GM21381 (cell line): ENCODE results near the gene KIF17.

Source experiments
- ATAC-seq: cut with Tn5 transposase; IDR thresholded peaks from one replicate; pipeline ENCODE4 v1.9.1; 2021; ENCODE audit warnings: mild to moderate bottlenecking, moderate library complexity; ENCODE audit not compliant: unreplicated experiment

Gene KIF17

GRCh38 chr1:20712215-20712577 is 5.6 kb downstream of the KIF17 start:
- ATAC-seq: no peak

DNA sequence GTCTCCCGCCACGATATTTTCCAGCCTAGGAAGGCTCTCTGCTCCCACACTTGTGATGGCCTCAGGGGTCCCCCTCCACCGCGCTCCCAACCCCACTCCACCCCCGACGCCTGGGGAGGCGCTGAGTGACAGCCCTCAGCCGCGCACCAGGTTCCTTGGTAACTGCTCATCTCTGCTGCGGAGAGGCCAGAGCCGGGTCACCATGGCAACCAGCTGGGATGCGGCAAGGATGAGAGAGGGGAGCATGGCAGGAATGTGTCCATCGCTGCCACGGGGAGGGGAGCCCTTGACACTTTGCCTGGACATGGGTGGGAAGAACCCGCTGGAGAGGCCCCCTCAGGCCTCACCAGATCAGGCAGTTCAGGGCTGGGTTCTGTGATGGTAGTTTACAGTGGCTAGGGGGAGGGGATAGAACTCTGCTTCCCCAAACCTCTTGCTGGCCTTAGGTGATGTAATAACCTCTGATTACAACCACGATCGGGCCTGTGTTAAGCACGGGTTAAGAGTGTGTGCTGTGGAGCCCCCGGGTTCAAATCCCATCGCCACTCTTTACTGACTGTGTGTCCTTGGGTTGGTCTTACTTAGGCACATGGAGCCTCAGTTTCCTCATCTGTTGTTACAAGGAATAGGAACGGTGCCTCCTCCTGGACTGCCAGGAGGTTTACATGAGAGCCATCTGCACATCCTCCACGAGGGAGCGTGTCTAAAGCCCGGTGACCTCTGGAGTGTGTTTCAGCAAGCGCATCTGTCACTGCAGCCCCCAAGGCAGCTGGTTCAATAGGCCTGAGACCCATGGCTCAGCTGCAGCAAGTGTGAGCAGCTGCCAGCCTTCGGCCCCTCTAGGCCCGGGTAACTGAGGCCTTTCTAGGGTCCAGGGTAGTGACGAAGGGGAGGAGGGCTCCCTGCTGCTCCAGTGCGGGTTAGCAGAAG is 6.3 kb downstream of the KIF17 start:
- ATAC-seq: no peak

DNA sequence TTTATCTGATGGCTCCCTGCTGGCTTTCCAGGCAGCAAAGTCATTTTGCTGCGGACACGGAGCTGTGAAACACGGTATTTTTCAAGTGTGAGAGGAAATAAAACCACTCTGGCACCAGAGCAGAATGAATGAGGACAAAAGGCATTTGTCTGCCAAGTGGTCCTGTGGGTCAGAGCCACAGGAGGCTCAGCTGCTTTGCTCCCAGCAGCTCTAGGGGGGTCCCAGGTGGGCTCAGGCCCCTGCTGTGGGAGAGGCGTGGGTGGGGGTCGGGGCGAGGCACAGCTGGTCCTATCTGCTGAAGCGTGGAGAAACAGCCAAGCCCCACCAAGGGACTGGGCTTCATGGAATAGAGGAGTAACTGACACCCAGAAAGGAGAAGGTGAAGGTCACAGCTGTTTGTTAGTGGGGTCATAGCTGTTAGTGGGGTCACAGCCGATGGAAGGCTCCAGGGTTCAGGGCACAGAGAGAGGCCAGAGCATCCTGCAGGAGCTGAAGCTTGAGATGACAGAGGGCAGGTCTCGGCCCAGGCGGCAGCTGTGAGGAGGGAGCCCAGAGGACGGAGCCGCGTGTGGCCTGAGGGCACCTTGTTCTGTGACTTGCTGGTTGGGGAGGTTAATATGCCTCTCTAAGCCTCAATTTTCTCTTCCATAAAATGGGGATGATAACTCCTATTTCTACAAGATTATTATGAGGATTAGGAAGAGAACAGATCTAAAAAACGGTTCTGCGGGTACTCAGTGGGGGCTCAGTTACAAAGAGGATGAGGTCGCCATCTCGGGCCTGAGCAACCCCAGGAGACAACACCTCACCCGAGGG is 7.1 kb downstream of the KIF17 start:
- no peak for ATAC-seq

- ATAC-seq: no peak
These were observed 7.9 kb downstream of the KIF17 start for GRCh38 chr1:20709868-20710267.

DNA sequence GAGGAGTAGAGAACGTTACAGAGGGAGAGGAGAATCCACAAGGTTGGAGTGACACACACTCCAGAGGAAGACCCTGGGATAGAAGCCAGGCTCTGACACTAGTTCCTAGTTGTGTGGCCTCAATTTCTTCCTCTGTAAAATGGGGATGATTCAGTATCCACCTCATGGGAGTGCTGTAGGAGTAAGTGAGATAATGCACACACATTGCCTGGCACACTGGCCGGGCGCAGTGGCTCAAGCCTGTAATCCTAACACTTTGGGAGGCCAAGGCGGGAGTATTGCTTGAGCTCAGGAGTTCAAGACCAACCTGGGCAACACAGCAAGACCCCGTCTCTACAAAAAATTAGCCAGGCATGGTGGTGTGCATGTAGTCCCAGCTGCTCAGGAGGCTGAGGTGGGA is 8.9 kb downstream of the KIF17 start:
- ATAC-seq: no peak

GRCh38 chr1:20708057-20708456 is 9.8 kb downstream of the KIF17 start:
- no peak for ATAC-seq

DNA sequence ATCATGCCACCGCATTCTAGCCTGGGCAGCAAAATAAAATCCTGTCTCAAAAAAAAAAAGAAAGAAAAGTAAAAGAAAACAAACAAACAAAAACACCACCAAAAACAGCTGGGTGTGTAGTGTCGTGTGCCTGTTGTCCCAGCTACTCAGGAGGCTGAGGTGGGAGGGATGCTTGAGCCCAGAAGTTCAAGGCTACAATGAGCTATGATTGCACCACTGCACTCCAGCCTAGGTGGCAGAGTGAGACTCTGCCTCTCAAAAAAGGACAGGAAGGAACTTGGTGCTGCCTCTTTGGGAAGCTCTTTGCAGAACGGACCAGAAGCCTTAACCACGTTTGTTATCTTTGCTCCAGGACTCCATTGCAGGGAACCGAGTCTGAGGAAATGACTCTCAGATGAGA is 11.0 kb downstream of the KIF17 start:
- ATAC-seq: no peak

DNA sequence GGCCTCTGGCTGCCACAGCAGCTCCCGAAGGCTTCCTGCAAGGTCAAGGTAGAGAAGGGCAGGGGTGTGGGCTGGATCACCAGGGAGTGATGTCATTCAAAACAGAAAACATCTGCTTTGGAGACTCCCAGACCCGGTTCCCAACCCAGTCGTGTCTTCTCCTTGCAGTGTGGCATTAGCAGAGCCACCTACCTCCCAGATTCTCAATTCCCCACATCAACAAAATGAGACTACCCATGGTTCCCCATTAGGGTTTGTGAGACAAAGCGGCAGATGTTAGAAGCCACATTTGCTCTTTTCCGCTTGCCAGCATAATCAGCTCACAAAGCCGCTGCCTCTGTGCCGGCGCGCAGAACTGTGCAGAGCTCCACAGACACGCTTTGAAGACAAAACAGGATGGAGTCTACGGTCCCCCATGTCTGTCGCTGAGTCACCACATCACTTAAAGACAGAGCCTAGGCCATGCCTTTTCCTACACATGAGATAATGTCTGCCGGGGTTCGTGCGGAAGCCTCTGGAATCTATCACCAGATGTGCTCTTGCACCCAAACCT is 12.5 kb downstream of the KIF17 start:
- ATAC-seq: no peak

DNA sequence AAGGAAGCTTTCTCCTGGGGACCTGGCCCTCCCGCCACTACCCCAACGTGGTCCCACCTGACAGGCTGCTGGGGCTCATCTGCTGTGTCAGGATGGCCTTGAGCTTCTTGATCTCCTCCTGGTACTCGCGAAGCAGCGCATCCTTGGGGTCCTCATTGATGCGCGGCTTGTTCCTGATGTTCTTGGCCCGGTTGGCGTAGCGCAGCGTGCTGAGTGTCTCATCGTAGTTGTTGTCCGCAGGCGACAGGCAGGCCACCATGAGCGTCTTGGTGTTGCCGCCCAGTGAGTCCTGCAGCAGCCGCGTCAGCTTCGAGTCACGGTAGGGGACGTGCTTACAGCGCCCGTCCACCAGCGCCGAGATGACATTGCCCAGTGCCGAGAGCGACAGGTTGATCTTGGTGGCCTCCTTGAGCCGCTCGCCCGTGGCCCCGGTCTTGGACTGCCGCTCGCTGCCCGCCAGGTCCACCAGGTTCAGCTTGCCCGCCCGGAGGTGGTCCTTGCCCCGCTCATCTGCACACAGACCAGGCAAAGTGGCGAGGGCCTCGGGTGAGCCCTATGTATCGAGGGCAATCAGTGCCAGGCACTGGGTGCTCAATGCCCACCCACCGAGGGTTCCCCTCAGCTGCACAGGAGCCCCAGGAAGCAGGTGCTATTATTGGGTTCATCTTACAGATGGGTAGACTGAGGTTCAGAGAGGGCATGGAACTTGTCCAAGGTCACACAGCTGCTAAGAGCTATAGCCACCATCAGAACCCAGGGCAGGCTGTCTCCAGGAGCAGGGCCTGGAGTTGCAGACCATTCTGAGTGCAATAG is 13.2 kb downstream of the KIF17 start:
- ATAC-seq: no peak

GRCh38 chr1:20703124-20703756 is 14.6 kb downstream of the KIF17 start:
- ATAC-seq: no peak

- ATAC-seq: no peak
These were observed 15.4 kb downstream of the KIF17 start for GRCh38 chr1:20702416-20702815.

- no peak for ATAC-seq
These were observed 16.0 kb downstream of the KIF17 start for GRCh38 chr1:20701847-20702246.

DNA sequence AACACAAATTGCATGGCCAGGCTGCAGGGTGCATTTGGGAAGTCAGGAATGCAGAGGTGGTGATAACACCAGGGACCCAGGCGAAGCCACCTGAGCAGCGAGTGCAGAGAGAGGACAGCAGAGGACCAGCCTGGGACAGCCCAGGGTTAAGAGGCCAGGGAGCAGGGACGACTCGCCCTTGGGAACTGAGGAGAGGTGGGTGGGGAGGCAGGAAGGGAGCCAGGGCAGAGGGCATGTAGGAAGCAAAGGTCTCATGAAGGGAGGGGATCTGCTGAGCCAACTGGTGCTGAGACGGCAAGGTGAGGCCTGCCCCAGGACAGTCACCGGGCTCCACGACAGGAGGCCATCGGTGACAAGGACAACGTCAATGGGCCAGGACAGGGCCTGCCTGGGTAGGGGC is 16.4 kb downstream of the KIF17 start:
- no peak for ATAC-seq

- no peak for ATAC-seq
These were observed 17.1 kb downstream of the KIF17 start for GRCh38 chr1:20700636-20701215.

DNA sequence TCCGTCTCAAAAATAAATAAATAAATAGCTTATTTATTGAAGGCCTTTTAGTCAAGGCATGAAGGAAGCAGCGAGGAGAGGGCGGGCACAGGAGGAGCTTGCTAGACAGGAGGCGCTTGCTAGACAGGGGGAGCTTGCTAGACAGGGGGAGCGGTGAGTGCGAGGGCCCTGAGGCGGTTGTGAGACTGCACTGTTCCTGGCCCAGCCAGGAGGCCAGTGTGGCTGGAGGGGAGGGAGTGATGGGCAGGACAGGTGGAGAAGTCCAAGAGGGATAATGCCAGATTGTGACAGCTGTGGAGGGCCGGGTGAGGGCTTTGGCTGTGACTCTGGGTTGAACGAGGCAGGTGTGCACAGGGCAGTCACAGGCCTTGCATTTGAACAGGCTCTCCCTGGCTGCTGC is 18.2 kb downstream of the KIF17 start:
- no peak for ATAC-seq

DNA sequence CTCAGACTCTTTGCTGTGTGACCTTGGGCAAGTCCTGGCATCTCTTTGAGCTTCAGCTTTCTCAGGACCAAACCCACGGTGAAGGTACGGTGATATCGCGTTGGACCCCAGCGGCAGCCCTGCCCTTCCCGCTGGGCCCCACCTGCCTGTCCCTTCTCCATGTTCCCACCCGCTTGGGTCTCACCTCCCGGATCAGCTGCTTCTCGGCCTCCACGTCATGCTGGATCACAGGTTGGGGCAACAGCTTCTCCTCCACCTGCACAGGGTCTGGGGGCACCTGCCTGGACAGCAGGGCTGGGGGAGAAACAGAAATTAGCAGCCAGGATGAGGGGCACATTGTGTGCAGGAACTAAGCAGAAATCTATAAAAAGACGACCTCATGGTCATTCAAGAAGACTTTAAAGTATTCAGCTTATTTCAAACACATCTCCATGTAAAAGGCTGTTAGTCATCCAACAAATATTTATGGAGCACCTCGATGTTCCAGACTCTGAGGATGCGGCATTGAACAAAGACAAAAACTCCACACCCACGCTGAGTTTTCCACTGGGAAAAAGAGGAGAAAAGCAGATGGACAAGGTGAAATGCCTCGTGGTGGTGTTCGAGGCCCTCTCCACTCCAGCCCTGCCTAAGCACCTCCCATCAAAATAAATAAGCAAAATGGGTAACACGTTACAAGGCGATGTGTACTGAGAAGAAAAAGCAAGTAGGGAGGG is 19.5 kb downstream of the KIF17 start:
- ATAC-seq: no peak

- no peak for ATAC-seq
These were observed 20.2 kb downstream of the KIF17 start for GRCh38 chr1:20697563-20697962.

DNA sequence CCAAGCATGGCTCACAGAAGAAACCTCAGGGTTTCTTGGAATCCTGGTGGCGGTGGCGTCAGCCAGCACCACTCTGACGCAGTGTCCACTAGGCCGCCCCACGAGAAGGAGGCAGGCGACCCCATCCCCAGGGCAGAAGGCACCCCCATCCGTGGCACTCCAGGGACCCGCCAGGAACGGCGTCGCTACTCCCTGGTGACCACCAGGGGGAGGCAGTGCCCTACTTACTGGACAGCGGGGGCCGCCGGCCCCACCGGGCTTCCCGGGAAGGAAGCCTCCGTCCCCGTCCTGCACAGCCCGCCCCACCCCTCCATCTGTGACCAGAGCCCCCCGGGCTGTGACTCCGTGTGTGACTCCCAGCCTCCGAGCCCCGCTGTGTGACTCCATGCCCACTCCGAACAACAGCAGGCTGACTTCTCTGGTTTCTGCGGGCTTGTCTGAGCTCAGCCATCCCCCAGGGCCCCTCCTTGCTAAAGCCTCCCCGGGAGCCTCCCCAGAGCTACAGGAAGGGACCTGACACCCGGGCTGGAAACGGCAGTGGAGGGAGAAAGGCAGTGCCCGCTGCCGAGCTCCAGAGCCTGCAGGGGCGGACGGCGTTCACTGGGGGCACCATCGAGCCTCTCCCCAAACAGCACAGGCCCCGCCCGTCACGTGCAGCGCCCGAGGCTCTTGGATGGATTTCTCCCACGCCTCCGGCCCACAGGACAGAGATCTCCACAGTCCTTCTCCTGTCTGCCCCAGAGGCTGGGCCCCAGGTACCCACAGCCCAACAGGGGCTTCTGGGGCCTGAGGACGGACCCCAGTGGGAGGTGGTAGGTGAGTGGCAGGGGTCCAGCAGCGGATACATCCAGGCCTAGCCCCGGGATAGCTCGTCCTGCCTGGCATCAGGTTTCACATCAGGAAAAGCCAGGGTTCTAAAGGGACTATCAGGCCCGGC is 21.1 kb downstream of the KIF17 start:
- ATAC-seq: peak; percentile 78
